Measurements from ENCODE around the gene NACA.
"Not testable (repeated sequence)": the region's sequence is repeated elsewhere in the genome, so short reads cannot be mapped to it uniquely, and the experiment has no call there.

NACA gene

DNA sequence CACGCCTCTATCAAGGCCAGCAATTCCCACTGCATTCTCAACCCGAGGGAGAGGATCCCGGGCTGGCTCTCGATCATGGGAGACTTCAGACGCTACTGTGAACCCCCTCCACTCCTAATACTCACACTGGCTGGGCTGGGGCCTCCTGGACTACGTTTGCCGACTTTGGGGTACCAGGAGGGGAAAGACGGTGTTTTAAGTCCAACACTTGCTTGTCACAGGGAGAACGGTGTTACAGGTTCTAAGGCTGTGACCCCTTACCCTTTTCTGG lies 463 bp downstream of the NACA start:
- no peak for DNase-seq (ENCODE audit: low read depth in 2 of 2)

DNA sequence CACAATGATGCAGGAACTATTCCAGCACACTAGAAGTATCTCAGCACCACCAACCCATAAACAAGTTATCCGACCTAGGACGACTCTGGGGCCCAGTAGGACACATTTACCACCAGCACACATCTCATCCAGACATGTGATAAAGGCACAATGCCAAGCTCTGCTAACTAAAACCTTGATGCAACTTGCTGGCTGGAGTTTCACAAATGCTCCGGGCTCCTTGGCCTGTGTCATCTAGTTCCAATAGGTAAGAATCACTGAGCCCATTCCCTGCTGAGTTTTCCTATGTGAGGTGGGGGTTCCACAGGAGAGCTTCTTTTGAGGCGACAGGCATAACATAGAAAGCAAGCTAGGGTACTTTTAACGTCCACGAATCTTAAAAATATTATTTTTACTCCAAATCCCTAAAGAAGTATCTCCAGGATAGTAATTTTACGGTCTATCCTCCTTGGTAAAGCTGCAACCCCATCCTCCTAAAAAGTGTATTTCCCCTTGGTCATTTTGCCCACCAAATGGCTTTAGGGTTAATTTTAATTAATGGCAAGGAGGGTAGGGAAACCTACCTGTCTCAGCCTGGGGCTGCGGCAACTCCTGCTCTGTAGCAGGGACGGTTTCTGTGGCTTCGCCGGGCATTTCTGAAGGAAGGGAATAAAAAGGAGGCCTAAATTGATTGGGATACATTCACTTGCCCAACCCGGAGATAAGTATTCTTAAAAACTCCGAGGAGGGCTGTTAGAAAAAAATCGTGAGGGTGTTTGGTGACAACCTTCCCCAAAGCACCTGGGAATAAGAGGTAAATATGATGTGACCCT lies 1.0 kb downstream of the NACA start:
- DNase-seq (ENCODE audit: low read depth in 2 of 2), result no peak

DNA sequence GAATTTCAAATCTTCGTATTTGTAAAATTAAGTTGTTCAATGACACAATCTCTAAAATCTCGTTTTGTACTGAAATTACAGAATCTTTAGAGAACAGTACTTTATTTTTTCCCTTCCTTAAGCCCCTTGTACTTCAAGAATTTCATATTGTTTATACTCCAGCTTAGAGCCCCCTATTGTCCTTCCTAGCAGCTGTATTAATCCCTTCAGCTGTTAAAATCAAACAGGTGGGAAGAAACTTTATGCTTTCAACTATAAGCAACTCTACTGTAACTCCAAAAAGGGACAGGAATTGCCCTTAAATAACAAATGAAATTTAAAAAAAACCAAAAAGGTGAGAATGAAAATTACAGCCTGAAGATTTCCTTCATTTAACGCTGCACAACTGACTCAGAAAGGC lies 1.7 kb downstream of the NACA start:
- no peak for DNase-seq (ENCODE audit: low read depth in 2 of 2)

DNA sequence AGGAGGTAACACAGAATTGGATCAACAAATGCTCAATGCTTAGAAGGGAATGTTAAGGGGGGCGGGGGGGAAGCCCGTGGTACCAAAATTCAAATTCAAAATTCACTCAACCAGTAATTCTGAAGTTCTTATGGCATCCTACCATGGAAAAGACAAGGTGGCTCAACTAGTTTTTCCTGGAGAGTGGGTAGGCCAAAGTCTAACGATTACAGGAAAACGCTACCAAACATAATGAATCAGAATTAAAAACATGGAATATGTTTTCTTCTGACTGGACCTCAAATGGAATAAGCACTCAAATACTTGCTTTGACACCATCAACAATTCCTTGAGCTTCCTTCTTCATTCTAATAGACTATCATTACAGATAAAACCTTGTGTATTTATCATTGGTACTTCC lies 2.3 kb downstream of the NACA start:
- DNase-seq (ENCODE audit: low read depth in 2 of 2), result no peak

DNA sequence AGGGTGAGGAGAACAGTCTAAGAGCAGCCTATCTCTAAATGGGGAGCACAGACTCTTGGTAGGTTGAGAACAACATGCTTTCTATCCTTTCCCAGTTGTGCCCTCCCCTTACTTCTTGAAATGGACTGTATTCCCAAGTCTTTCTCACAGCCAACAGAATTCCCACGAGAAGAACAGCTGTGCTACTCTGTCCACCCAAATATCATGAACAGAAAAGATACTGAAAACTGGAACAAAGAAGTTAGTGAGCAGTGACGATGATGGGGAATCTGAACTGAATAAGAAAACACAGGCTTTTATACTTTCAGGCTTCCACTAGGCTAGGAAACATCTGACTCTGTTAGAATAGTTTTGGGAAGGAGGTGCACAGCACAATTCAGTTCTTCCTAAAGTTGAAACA lies 3.4 kb downstream of the NACA start:
- DNase-seq (ENCODE audit: low read depth in 2 of 2), result no peak

DNA sequence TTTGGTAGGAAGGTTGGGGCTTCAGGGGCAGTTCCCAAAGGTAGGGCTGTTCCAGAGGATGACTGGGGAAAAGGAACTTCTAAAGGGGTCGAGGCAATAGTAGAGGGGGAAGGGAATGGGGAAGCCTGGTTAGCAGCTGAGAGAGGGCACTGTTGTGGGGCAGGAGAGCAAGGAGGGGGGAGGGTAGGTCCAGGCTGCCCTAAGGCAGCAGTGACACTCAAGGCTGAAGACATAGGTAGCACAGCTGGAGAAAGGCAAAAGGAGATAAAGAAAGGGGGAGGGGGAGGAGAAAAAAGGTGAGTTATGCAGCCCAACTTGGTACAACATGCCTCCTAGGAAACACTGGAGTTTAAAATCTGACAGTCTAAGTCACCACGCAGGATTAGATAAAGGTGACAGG lies 3.9 kb downstream of the NACA start:
- DNase-seq (ENCODE audit: low read depth in 2 of 2), result no peak

DNA sequence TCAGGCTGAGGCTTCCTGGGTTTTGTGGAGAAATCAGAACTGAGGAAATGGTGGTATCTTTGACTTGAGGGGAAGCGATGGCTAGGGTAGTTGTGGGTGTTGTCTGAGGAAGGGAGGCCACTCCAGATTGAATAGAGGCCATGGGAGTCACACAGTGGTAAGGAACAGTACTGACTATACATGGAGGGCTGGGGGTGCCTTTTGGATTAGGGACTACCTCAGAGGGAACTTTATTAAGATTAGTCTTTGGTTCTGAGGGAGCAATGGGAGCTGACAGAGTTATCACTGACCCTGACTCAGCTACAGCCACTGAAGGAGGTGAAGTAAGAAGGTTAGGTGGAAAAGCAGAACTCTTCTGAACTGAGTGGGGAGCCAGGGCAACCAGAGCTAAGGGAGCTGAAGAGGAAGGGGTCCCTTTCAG lies 4.4 kb downstream of the NACA start:
- DNase-seq (ENCODE audit: low read depth in 2 of 2), result no peak

DNA sequence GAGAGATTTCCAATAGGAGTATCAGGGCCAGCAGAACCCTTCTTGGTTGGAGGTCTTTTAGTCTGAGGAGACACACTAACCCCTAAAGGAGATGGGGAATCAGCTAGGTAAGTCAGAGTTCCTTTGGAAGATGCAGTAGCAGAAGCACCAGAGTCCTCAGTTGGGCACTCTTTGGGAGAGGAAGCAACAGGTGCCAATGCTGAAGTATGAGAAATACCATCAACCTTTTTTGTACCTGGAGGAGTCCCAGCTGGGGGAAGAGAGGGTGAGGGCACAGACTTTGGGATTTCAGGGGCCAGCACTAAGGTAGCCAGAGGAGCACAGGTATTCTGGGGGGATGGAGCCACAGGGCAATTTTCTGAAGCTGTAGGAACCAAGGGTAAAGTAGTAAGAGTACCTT lies 6.0 kb downstream of the NACA start:
- DNase-seq (ENCODE audit: low read depth in 2 of 2), result no peak

DNA sequence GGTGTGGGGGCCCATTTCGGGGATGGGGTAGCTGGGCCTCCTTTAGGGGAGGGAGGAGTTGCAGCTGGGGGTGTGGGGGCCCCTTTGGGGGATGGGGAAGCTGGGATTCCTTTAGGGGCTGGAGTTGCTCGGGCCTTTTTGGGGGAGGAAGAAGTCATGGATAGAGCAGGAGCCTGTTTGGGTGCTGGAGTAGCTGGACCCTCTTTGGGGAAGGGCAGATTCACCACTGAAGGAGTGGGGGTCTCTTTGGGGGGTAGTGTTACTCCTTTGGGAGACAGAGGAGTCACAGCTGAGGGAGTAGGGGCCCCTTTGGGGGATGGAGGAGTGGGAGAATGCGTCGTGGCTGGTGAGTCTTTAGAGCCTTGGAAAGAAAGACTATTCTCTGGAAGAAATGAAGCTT lies 6.5 kb downstream of the NACA start:
- no peak for DNase-seq (ENCODE audit: low read depth in 2 of 2)

DNA sequence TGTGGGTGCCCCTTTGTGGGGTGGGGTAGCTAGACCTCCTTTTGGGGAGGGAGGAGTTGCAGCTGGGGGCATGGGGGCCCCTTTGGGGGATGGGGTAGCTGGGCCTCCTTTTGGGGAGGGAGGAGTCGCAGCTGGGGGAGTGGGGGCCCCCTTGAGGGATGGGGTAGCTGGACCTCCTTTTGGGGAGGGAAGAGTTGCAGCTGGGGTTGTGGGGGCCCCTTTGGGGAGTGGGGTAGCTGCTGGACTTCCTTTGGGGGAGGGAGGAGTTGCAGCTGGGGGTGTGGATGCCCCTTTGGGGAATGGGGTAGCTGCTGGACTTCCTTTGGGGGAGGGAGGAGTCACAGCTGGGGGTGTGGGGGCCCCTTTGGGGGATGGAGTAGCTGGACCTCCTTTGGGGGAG lies 7.0 kb downstream of the NACA start:
- no peak for DNase-seq (ENCODE audit: low read depth in 2 of 2)

DNA sequence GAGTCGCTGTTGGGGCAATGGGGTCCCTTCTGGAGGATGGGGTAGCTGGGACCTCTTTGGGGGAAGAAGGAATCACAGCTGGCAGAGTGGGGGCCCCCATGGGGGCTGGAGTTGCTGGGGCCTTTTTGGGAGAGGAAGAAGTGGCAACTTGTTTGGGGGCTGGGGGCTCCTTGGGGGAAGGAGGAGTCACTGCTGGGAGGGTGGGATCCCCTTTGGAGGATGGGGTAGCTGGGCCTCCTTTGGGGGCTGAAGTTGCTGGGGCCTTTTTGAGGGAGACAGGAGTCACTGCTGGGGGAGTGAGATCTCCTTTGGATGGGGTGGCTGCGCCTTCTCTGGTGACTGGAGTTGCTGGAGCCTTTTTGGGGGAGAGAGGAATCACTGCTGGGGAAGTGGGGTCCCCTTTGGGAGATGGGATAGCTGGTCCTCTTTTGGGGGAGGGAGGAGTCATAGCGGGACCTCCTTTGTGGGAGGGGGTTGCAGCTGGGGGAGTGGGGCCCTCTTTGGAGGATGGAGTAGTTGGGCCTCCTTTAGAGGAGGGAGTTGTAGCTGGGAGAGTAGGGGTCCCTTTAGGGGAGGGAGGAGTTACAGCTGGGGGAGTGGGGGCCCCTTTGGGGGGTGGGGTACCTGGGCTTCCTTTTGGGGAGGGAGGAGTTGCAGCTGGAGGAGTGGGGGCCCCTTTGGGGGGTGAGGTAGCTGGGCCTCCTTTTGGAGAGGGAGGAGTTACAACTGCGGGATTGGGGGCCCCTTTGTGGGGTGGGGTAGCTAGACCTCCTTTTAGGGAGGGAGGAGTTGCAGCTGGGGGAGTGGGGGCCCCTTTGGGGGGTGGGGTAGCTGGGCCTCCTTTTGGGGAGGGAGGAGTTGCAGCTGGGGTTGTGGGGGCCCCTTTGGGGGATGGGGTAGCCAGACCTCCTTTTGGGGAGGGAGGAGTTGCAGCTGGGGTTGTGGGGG lies 7.9 kb downstream of the NACA start:
- no peak for DNase-seq (ENCODE audit: low read depth in 2 of 2)

DNA sequence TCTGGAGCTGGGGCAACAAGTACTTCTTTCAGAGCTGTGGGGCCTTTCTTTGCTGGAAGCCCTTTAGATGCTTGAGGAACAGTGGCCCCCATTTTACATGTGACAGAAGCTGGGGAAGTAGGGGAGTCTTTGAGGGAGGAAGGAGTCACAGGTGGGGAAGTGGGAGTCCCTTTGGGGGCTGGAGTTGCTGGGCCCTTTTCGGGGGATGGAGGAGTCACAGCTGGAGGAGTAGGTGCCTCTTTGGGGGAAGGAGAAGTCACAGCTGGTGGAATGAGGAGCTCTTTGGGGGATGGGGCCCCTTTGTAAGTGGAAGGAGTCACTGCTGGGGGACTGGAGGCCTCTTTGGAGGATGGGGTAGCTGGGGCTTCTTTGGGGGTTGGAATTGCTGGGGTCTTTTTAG lies 8.6 kb downstream of the NACA start:
- no peak for DNase-seq (ENCODE audit: low read depth in 2 of 2)

DNA sequence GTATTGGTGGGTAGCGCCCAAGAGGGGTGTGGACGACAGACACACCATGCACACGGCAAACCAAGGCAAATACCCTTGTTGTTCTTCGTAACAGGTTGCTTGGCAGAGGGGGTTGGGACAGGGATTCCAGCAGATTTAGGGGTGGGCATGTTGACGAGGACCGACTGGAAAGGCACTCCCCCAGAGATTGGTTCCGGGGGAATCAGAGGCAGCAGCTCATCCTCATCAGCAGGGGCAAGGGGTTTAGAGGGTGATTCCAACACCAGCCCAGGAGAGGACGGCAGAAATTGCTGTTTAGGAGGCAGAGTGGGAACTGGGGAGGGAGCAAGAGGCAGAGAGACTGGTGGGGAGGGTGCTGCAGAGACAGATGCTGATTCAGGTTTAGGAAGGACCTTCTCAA lies 9.3 kb downstream of the NACA start:
- DNase-seq (ENCODE audit: low read depth in 2 of 2), result no peak

DNA sequence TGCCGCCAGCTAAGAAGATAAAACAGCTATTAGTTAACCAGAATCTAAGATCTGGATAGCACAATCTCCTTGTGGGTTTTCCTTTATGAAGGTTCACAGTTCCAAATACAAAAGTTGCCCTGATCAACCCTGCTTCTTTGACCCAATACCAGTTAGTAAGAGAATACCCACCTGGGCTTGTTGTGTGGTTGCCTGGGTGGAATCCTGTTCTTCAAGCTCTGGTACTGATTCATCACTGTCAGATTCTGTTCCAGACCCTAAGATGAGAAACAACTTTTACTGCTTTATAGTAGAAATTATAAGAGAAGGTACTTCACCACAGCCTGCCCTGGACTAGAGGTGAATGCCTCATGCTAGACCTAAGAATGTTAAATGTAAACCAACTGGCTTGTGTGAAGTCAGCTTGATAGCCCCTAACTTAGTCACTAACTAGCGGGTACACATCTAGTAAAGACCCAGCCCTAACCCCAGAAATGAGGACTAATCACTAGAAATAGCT lies 10.6 kb downstream of the NACA start:
- no peak for DNase-seq (ENCODE audit: low read depth in 2 of 2)

DNA sequence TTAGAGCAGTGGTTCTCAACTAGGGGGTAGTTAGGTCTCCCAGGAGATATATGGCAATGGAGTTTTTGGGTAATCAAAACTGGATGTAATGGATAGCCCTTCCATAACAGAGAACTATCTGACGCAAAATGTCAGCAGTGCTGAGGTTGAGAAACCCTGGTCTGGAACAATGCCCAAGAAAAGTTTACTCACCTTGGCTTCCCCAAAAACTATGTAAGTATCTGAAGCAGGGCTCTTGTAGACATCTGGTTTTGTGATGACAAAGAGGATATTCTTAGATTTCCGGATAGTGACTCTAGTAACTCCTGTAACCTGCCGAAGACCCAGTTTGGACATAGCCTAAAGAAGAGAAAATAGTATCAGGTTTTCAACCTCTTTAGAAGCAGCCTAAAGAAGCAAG lies 11.8 kb downstream of the NACA start:
- no peak for DNase-seq (ENCODE audit: low read depth in 2 of 2)

DNA sequence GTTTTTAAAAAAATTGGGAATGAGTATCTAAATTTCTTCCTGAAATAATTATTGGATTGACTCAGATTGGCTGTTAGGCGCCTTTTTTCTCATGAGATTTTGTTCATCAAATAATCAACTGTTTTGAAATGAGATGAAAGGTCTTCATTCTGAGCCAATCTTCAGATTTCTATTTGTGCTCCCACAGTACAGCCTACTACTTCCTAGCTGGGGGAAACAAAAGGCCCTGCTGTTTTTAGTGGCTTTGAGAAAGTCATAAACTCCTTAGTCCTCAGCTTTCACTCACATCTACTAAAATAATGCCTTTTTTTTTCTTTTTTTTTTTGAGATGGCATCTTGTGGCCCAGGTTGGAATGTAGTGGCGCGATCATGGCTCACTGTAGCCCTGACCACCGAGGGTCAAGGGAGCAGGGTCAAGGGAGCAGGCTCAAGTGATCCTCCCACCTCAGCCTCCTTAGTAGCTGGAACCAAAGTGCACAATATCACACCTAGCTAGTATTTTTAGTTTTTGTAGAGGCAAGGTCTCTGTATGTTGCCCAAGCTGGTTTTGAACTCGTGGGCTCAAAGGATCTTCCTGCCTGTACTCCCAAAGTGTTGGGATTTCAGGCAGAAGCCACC lies 15.2 kb downstream of the NACA start:
- no peak for DNase-seq (ENCODE audit: low read depth in 2 of 2)

DNA sequence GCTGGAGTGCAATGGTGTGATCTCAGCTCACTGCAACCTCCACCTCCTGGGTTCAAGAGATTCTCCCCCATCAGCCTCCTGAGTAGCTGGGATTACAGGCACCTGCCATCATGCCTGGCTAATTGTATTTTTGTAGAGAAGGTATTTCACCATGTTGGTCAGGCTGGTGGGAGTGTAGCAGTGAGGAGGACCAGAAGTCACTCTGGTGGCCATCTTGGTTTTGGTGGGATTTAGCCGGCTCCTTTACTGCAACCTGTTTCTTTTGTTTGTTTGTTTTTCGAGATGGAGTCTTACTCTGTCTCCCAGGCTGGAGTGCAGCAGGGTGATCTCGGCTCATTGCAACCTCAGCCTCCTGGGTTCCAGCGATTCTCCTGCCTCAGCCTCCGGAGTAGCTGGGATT lies 20.6 kb downstream of the NACA start:
- not testable (repeated sequence) for DNase-seq (ENCODE audit: low read depth in 2 of 2)

DNA sequence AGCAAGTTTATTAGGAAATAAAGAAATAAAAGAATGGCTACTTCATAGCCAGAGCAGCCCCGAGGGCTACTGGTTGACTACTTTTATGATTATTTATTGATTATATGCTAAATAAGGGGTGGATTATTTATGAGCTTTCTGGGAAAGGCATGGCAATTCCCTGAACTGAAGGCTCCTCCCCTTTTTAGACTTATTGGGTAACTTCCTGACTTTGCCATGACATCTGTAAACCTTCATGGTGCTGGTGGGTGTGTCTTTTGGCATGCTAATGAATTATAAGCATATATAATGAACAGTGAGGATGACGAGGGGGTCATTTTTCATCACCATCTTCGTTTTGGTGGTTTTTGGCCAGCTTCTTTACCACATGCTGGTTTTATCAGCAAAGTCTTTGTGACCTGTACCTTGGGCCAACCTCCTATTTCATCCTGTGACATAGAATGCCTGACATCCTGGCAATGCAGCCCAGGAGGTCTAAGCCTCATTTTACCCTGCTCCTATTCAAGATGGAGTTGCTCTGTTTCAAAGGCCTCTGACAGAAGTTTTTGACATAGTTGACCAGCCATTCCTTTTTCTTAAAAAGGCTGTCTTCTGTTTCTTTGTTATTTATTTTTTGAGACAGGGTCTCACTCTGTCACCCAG lies 26.0 kb downstream of the NACA start:
- no peak for DNase-seq (ENCODE audit: low read depth in 2 of 2)

DNA sequence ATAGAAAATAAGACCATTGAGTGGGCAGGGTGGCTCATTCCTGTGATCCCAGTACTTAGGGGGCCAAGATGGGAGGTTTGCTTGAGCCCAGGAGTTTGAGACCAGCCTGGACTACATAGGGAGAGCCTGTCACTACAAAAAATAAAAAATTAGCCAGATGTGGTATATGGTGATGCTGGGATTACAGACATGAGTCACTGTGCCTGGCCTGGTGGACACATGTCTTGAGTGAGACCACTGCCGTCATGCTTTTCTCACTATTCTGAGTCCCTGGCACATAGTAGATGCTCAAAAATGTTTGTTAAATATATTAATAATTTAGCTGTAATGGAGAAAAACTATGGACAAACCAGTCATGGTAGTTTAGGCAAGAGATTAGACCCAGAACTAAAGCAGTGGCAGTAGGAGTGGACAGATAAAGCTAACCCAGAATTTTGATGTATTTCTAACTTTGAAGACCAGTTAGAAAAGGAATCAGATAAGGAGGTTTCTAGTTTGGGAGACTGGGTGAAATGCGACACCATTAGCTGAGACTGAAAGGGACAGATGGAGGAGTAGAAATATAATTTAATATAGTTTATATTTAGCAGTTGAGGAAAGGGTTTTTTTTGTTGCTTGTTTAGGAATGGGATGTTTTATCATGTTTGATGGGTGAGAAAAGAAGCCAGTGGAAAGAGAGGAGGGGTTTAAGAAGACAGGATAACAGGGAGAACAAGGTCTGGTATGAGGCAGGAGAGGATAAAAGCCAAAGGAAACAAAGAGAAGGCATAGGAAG lies 29.6 kb downstream of the NACA start:
- DNase-seq (ENCODE audit: low read depth in 2 of 2), result no peak

DNA sequence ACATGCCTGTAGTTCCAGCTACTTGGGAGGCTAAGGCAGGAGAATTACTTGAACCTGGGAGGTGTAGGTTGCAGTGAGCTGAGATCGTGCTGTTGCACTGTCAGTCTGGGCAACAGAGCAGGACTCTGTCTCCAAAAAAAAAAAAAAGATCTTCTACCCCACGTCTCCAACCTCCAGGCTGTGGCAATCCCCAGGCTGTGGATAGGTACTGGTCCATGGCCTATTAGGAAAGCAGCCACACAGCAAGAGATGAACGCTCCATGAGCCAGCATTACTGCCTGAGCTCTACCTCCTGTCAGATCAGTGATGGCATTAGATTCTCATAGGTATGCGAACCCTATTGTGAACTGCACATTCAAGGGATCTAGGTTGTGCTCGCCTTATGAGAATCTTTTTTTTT lies 30.9 kb downstream of the NACA start:
- DNase-seq (ENCODE audit: low read depth in 2 of 2), result no peak

DNA sequence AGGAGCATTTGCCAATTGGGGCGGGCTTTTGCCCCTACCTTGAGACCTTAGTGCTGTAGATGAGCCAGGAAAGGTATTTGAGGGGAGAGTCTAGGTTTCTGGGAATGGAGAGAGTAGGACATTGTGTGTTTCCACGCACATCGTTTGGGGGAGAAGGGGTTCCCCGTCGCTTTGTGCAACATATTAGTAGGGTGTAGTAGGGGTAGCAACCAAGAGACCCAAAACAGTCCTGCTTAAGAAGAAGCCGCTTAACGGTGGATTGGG lies 36.3 kb downstream of the NACA start:
- no peak for DNase-seq (ENCODE audit: low read depth in 2 of 2)

All from stimulated activated CD8-positive, alpha-beta memory T cell treated with anti-CD3 and anti-CD28 coated beads, Interleukin-7, amount 100 ng/mL, for 1 hour (primary cell).